HUES64 (cell line): ENCODE measurements around the gene TMEM54. TPM values are rescaled to one million over a fixed set of nuclear protein-coding genes. Genes with fewer than 3 reads are reported as not detected.

Experiments
- H3K27ac ChIP-seq: 2 replicates; pipeline ENCODE4 v1.7.0; 2013; ENCODE audit warnings: low read depth, low read length, inconsistent platforms
- H3K27me3 ChIP-seq: 2 replicates; pipeline ENCODE4 v1.6.1; 2013; ENCODE audit warnings: mild to moderate bottlenecking, low read length; ENCODE audit not compliant: insufficient read depth
- H3K36me3 ChIP-seq: 2 replicates; pipeline ENCODE4 v1.6.1; 2013; ENCODE audit warnings: mild to moderate bottlenecking, low read length; ENCODE audit not compliant: insufficient read depth
- H3K4me1 ChIP-seq: 2 replicates; pipeline ENCODE4 v1.6.1; 2013; ENCODE audit warnings: mild to moderate bottlenecking, low read length, moderate library complexity; ENCODE audit not compliant: insufficient read depth
- H3K4me3 ChIP-seq: 2 replicates; pipeline ENCODE4 v1.5.1; 2013; ENCODE audit warnings: mild to moderate bottlenecking, low read length, moderate library complexity
- H3K9ac ChIP-seq: 2 replicates; pipeline ENCODE4 v1.6.1; 2013; ENCODE audit warnings: mild to moderate bottlenecking, low read depth, low read length
- H3K9me3 ChIP-seq: 2 replicates; pipeline ENCODE4 v1.6.1; 2013; ENCODE audit warnings: low read depth, low read length; ENCODE audit not compliant: insufficient read depth
- WGBS: fragments of 150-250, 120-280 bp; methylation state at CpG from one replicate; pipeline ENCODE4 v1.1.7; 2013; ENCODE audit warnings: missing lambda C conversion rate; 5-methylcytosine and 5-hydroxymethylcytosine counted together
- polyA plus RNA-seq, 2 experiments: library from polyadenylated mRNA; stranded (reverse); fragments of 50-300 nt; gene quantifications; one replicate each; pipeline ENCODE4 v1.2.3, GENCODE V29; 2013

TMEM54 gene, protein sequence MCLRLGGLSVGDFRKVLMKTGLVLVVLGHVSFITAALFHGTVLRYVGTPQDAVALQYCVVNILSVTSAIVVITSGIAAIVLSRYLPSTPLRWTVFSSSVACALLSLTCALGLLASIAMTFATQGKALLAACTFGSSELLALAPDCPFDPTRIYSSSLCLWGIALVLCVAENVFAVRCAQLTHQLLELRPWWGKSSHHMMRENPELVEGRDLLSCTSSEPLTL
- polyA plus RNA-seq (2013, experiment 1 of 2) = 4.8 TPM
- polyA plus RNA-seq (2013, experiment 2 of 2) = 7.3 TPM

DNA sequence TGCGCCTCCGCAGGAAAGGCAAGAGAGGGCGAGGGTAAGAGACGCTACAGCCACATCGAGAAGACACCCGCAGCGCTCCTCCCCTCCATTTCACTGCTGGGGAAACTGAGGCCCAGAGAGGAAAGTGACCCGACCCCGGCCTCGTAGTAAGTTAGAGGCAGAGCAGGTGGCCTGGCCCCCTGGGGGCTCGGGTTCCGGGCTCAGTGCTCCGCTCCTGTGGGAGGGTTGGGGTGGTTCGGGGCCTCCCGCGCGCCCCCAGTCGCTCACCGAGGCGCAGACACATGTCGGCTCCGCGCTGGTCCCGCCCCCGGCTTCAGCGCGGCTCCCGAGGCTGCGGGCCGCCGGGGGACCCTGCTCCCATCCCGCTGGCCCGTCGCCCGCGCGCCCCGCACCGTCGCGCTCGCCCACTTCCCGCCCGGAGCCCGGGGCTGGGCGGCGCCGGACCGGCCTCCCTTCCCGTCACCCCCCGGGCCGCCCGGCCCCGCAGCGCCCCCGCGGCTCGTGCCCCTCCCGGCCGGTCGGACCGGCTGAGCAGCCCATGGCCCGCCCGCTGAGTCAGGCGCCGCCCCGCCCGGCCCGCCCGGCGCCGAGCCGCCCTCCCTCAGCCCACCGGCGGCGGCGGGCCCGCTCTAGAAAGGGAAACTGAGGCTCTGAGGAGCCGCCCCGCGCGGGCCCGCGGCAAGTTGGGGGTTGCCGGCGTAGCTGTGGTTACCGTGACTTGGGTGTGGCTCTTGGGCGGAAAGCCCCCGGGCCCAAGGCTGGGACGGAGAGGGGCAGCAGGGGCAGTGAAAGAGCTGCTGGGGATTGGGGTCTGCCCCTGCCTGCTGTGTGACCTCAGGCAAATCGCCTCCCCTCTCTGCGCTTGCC lies at the start of gene TMEM54:
Gene TMEM54, minus strand, starts transcription at position 434 of the 867 bp plus-strand sequence. Its CDS starts 151 bp downstream, at position 283.
- no peaks in the 10 kb centered on the region for H3K36me3 ChIP-seq
- peak within 1 kb of the TSS; percentile 46; the same call in 1 of the 2 replicates for H3K9ac ChIP-seq
- peak within 1 kb of the TSS; percentile 59 for H3K4me3 ChIP-seq
- WGBS = under 1% methylated on average over 92 of the region's 92 CpGs
- no peaks in the 10 kb centered on the region for H3K9me3 ChIP-seq
- peaks cover 44% of the 10 kb centered on the region for H3K27me3 ChIP-seq
- no peaks in the 10 kb centered on the region for H3K4me1 ChIP-seq
- H3K27ac ChIP-seq = no peak within 1 kb of the TSS

DNA sequence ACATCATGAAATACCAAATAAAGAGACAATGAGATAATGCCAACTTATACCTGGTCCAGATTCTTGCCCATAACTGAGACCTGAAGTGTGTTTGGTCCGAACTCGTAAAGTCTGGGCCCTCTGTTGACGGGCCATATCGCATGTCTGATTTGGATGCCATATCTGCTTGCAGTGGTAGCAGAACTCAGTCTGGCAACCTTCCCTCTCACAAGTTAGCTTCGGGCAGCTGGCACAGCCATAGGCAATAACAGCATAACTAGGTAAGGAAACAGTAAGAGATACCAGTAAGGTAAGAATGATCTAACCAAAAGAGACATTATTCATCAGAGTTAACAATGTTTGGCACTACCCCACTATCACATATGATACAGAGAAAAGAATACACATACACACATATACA lies 48.3 kb upstream of the TMEM54 start:
- H3K27me3 ChIP-seq = no peaks in the 10 kb centered on the region
- no peak overlapping the region for H3K9ac ChIP-seq
- peaks cover 30% of the 10 kb centered on the region for H3K36me3 ChIP-seq
- no peaks in the 10 kb centered on the region for H3K9me3 ChIP-seq
- no peak overlapping the region for H3K4me3 ChIP-seq
- WGBS = 94% methylated on average over 5 of the region's 5 CpGs
- H3K4me1 ChIP-seq = no peaks in the 10 kb centered on the region
- H3K27ac ChIP-seq = no peak overlapping the region

DNA sequence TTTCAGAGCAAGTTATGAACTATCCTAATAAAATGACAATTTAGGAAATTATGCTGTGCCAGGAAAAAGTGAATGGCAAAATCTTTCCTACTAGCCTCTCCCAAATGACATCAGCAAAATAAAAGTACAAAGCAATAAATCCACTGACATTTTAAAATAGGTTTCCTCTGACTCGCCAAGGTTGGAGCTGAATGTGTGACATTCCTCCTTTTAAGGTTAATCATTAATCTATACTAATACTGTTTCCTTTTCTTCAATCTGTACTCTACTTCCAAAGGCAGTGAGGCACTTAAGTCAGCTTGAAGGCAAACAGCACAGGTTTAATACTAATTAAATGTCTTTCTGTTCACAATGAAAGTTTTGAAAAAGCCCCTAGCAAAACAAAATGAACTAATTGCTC lies 47.7 kb upstream of the TMEM54 start:
- no peaks in the 10 kb centered on the region for H3K4me1 ChIP-seq
- H3K36me3 ChIP-seq = peaks cover 36% of the 10 kb centered on the region
- no peaks in the 10 kb centered on the region for H3K9me3 ChIP-seq
- WGBS = 80% methylated on average over 1 of the region's 1 CpG
- no peak overlapping the region for H3K9ac ChIP-seq
- H3K27me3 ChIP-seq = no peaks in the 10 kb centered on the region
- H3K4me3 ChIP-seq = no peak overlapping the region
- no peak overlapping the region for H3K27ac ChIP-seq

DNA sequence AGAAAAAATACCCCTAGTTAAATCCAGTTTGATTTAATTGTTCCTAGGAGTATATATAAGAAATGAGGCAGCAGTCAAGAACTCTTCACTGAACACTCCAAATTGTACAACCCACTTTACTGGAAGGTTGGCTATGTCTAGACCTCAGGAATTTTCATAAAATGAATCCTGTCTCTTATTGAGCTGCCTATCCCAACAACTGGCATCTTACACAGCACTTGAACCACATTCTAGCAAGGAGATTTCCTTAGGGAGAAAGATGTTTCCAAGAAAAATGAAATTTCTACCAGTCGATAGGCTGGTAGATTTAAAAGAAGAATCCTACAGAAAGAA lies 47.2 kb upstream of the TMEM54 start:
- no peaks in the 10 kb centered on the region for H3K9me3 ChIP-seq
- no peak overlapping the region for H3K9ac ChIP-seq
- WGBS = 100% methylated on average over 1 of the region's 1 CpG
- no peak overlapping the region for H3K4me3 ChIP-seq
- H3K36me3 ChIP-seq = peaks cover 42% of the 10 kb centered on the region
- H3K4me1 ChIP-seq = no peaks in the 10 kb centered on the region
- no peaks in the 10 kb centered on the region for H3K27me3 ChIP-seq
- no peak overlapping the region for H3K27ac ChIP-seq

DNA sequence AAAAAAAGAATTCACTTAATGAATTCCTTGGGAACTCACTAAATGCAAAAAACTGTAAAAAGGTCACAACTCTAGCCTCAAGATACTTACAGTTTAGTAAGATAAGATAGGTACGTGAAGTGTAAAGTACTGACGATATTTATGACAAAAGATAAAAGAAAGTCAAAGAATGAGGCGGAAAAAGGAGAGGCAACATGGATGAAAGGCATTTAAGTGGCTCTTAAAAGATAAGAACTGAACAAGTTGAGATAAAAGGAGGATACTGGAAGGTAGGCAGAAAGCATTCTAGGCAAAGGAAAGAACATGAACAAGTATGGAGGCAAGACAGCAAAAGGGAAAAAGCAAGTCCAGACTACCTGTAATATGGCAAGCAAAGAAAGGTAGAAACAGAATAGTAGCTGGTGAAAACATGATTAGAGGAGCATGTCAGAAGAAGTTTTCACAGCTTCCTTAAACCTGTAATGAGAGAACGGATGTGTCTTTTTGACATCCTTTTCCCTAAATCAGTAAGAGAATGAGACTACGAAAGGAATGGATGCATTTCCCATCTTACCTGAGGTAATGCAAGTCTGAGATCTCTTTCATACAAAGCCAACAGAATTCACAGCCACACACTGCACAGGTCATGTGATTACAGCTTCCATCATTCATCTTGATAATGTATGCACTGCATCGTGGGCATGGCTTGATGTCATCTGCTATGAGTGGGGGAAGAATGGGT lies 46.6 kb upstream of the TMEM54 start:
- H3K36me3 ChIP-seq = peaks cover 46% of the 10 kb centered on the region
- 87% methylated on average over 5 of the region's 6 CpGs for WGBS
- no peaks in the 10 kb centered on the region for H3K4me1 ChIP-seq

DNA sequence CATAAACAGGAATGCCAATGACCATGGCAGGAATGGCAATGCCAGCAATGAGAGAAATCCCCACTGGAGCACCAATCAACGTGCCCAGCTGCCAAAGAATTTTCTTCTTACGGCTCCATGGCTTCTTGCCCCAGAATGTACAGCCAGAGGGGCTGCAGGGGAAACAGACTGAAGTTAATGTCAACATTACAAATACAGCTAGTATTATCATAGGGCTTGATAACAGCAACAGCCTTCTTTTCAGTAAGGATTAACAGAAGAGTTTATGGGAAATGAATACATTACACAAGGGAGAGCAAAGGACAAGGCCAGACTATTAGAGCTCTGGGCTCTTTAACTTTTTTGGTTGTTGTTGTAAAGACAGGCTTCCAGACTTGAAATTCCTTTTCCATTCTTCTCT lies 45.2 kb upstream of the TMEM54 start:
- H3K4me1 ChIP-seq = no peaks in the 10 kb centered on the region
- no peaks in the 10 kb centered on the region for H3K9me3 ChIP-seq
- 99% methylated on average over 2 of the region's 2 CpGs for WGBS
- H3K27me3 ChIP-seq = no peaks in the 10 kb centered on the region
- peaks cover 56% of the 10 kb centered on the region for H3K36me3 ChIP-seq
- H3K9ac ChIP-seq = no peak overlapping the region
- no peak overlapping the region for H3K4me3 ChIP-seq
- H3K27ac ChIP-seq = no peak overlapping the region

More for the DNA sequence above, 46.6 kb upstream of the TMEM54 start:
- H3K27me3 ChIP-seq = no peaks in the 10 kb centered on the region
- H3K27ac ChIP-seq = no peak overlapping the region
- H3K9ac ChIP-seq = no peak overlapping the region
- H3K9me3 ChIP-seq = no peaks in the 10 kb centered on the region
- H3K4me3 ChIP-seq = no peak overlapping the region

DNA sequence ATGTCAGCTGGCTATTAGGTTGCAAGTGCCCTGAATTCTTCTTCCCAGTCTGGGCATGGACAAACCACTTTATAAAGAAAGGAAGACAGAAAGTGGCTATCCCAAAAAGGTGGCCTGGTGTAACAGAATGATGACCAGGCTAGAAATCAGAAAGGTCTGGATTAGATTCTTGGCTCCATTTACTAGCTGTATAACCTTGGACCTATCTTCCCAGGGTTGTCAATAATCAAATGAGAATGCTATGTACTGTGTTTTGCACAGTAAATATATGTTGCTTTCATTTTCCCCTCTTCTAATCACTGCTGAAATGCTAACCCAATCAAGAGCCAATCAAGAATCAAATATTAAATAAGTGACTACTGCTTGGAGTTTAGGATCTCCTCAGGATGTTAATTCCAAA lies 43.0 kb upstream of the TMEM54 start:
- Histone ChIP-seq H3K9me3 (no peaks in the 10 kb centered on the region), H3K36me3 (peaks cover 63% of the 10 kb centered on the region), H3K4me3 (no peak overlapping the region), H3K27me3 (no peaks in the 10 kb centered on the region), H3K9ac (no peak overlapping the region), H3K4me1 (no peaks in the 10 kb centered on the region), H3K27ac (no peak overlapping the region)

DNA sequence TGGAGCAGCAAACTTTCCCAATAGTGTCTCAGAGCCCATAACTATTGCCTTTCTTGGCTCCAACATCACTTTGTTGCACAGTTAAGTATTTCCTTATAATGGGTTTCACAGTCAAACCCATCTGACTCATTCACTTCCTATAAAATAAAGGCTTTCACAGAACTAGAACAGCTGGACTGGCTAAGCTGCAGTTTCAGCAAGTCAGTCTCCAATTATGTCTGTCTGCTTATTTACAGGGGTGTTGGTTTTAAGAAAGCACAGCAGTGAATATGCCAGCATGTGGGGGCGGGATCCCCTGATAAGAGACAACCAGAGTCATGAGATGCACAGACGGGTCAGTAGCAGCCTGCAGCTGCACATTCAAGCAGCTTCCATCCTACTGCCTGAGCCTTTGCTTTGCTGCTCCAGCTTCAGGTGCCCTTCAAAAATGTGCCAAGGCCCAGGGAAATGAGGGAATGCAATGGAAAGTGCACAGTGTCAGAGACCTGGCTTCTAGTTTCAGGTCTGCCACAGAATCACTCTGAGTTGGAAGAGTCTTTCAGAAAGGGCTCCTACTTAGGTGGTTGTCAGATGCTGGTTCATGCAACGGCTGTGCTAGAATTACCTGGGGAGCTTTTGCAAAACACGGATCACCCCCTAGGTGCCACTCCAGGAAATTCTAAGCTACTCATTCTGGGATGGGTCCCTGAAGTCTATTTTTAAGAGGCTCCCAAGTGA lies 38.6 kb upstream of the TMEM54 start:
- no peak overlapping the region for H3K27ac ChIP-seq
- WGBS = 93% methylated on average over 4 of the region's 4 CpGs
- no peak overlapping the region for H3K4me3 ChIP-seq
- H3K9ac ChIP-seq = no peak overlapping the region
- no peaks in the 10 kb centered on the region for H3K4me1 ChIP-seq
- no peaks in the 10 kb centered on the region for H3K27me3 ChIP-seq
- peaks cover 60% of the 10 kb centered on the region for H3K36me3 ChIP-seq
- H3K9me3 ChIP-seq = no peaks in the 10 kb centered on the region

DNA sequence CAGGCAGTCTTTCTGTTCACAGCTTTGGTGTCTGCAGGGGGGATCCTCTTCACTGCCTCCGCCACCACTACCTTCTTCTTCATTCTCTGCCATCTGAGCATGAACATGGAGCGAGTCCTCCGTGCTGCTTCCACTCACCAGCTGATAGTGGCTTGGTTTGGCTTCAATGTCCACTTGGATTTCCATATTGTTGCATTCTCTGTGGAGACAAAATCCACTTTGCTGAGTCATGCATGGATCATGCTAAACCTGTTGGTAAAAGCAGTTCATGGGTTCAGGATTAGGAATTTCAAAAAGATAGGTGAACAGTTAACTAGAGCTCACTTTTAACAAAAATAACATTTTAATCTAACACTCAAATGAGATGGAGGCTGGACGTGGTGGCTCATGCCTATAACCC lies 35.9 kb upstream of the TMEM54 start:
- H3K36me3 ChIP-seq = peaks cover 38% of the 10 kb centered on the region
- no peak overlapping the region for H3K27ac ChIP-seq
- no peaks in the 10 kb centered on the region for H3K27me3 ChIP-seq
- no peak overlapping the region for H3K9ac ChIP-seq
- WGBS = 97% methylated on average over 4 of the region's 4 CpGs
- no peak overlapping the region for H3K4me3 ChIP-seq
- H3K4me1 ChIP-seq = peaks cover 8% of the 10 kb centered on the region; the same call in 1 of the 2 replicates
- no peaks in the 10 kb centered on the region for H3K9me3 ChIP-seq

DNA sequence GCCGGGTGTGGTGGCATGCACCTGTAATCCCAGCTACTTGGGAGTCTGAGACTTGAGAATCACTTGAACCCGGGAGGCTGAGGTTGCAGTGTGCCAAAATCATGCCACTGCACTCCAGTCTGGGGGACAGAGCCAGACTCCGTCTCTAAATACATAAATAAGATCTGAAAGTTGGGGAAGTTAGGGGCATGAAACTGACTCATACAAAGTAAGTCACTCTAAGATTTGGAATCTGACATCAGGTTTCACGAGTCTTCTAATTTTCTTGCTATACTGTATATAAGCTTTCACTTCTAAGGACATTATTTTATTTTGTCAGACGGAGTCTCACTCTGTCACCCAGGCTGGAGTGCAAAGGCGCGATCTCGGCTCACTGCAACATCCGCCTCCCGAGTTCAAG lies 33.3 kb upstream of the TMEM54 start:
- H3K27me3 ChIP-seq = no peaks in the 10 kb centered on the region; the same call in 1 of the 2 replicates
- no peak overlapping the region for H3K27ac ChIP-seq
- peaks cover 8% of the 10 kb centered on the region; the same call in 1 of the 2 replicates for H3K4me1 ChIP-seq
- WGBS = 94% methylated on average over 10 of the region's 10 CpGs
- H3K36me3 ChIP-seq = peaks cover 26% of the 10 kb centered on the region
- H3K4me3 ChIP-seq = no peak overlapping the region
- H3K9me3 ChIP-seq = no peaks in the 10 kb centered on the region
- H3K9ac ChIP-seq = no peak overlapping the region
